AG10803 (cell line): ENCODE measurements around the gene PI4KB.

Experiments
- DNase-seq: peaks from one replicate; pipeline ENCODE4 v3.0.0; 2010; ENCODE audit warnings: low read depth
- H3K4me3 ChIP-seq: 2 replicates; pipeline ENCODE4 v1.5.1; 2011; ENCODE audit warnings: mild to moderate bottlenecking, low read length, control low read depth
- CTCF ChIP-seq: conservative IDR thresholded peaks from 2 replicates; pipeline ENCODE4 v1.5.1; 2011; ENCODE audit warnings: mild to moderate bottlenecking, low read length, control low read depth, inconsistent platforms

Gene PI4KB

GRCh38 chr1:151327223-151327902 is at the start of gene PI4KB:
TSS of gene PI4KB (minus strand) at chr1:151327416. CDS start at chr1:151316481, 10,935 bp downstream.
- peak; percentile 98 for DNase-seq
- TF ChIP-seq CTCF, result no peak
- peak within 1 kb of the TSS; percentile 83 for H3K4me3 ChIP-seq

DNA sequence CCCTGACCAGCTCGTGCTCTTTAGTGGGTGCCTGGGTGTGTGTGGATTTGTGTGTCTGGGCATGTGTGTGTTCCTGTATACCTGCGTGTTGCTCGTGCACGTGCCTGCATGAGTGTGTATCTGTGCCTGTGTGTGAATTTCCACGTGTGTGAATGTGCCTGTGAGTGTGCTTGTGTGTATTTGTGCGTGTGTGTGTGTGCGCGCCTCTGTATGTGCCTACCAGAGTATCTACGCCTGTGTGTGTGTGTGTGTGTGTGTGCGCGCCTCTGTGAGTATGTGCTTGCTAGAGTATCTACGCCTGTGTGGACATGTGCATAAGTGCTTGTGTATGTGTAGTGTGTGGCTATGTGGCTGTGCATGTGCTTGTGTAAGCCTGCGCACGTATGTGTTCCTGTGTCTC is 46.0 kb upstream of the PI4KB start:
- DNase-seq, result no peak
- no peak for TF ChIP-seq CTCF
- no peak overlapping the region for H3K4me3 ChIP-seq

DNA sequence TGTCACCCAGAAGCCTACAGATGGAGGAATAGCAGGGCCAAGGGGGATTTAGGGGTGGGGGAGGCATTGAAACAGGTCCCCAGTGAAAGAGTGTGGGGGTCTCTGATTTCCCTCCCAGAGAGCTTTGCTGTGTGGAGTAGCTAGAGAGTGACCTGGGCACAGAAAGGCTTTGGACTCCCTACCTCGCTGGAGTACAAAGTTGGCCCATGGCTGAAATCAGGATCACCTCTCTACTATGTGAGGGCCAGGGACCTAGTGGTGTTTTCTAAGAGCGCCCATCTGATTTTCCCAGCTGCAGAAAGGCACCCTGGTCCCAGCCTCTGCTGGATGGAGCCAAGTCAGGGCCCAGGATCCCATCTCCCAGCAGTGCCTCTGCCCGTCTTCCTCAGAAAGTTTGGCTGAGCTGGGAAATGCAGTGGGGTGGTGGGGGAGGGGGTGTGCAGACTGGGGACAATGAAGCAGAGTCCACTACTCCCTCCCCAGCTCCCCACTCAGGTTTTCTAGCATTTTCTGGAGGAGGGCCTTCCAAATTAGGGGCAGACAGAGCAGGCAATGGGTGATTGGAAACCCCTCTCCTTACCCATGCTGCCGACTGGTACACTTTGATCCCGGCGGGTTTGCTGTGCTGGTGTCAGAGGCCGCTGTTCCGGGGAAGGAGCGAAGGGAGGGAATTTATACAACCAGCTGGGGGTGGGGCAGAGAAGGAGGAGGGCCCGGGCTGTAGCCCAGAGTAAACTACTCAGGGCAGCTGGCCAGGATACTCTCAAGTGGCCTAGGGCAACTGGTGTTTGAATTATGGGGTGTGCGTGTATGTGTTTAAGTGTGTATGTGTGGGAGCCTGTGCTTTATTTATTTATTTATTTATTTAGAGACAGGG is 45.1 kb upstream of the PI4KB start, which contains the start of gene SELENBP1:
Gene SELENBP1, minus strand, starts transcription at position 648 of the 877 bp plus-strand sequence. Its CDS starts 64 bp downstream, at position 584.
- no peak for TF ChIP-seq CTCF
- peak; percentile 70 for DNase-seq
- peak within 1 kb of the TSS; percentile 63 for H3K4me3 ChIP-seq

- DNase-seq, result peak; percentile 69
- no peak for TF ChIP-seq CTCF
- H3K4me3 ChIP-seq, result peak overlapping the region; percentile 63
Observed at GRCh38 chr1:151371370-151372057, 44.3 kb upstream of the PI4KB start.

GRCh38 chr1:151370211-151370911 is 43.1 kb upstream of the PI4KB start:
- no peak for DNase-seq
- TF ChIP-seq CTCF, result no peak
- no peak overlapping the region for H3K4me3 ChIP-seq

DNA sequence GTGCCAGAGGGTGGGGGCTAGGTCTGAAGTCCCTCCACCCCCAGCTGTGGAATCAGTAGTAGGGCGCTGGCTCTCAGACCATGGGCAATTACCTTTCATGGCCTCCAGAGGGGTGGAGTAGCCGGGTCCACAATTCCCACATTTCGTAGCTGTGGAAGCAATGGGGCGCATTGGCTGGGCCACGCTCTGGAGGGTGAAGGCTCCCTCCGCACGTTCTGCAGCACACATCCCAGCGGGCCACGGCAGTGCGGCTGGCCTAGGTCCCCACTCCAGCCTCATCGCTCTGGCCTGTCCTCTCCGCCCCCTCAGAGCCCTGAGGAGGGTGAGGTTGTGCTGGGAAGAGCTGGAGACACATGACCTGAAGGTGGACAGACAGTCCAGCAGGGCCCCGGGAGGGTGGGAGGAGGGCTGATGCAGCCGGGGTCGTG is 42.4 kb upstream of the PI4KB start:
- no peak for DNase-seq
- TF ChIP-seq CTCF, result no peak
- no peak overlapping the region for H3K4me3 ChIP-seq
